Liver (tissue), 9 donors: ENCODE data around the gene KRT4. TPM values are rescaled to one million over a fixed set of nuclear protein-coding genes. Genes with fewer than 3 reads are reported as not detected.

ENCODE experiments used
- DNase-seq: peaks from one replicate; pipeline ENCODE4 v3.0.0-alpha.2; 2017; ENCODE audit warnings: low spot score
- H3K27ac ChIP-seq, 2 donors: one replicate each; pipeline ENCODE4 v1.7.0; 2013; ENCODE audit warnings: inconsistent platforms in 2 of 2, low read length in 2 of 2, control low read depth in 1 of 2, low read depth in 1 of 2, mild to moderate bottlenecking in 1 of 2
- H3K27me3 ChIP-seq, 4 donors: one replicate each; pipeline versions ENCODE4 v1.6.1 to v1.7.0; 2013; ENCODE audit warnings: low read length in 3 of 4, inconsistent platforms in 1 of 4, mild to moderate bottlenecking in 1 of 4, moderate library complexity in 1 of 4; ENCODE audit not compliant: control insufficient read depth in 4 of 4, insufficient read depth in 4 of 4
- H3K36me3 ChIP-seq, 4 donors: one replicate each; pipeline versions ENCODE4 v1.6.1 to v1.7.0; 2013; ENCODE audit warnings: low read length in 3 of 4, mild to moderate bottlenecking in 3 of 4, low read depth in 1 of 4, moderate library complexity in 1 of 4; ENCODE audit not compliant: control insufficient read depth in 4 of 4, insufficient read depth in 3 of 4
- H3K4me1 ChIP-seq, 4 donors: one replicate each; pipeline versions ENCODE4 v1.6.1 to v1.7.0; 2013; ENCODE audit warnings: low read length in 3 of 4, mild to moderate bottlenecking in 3 of 4, moderate library complexity in 1 of 4; ENCODE audit not compliant: control insufficient read depth in 4 of 4, insufficient read depth in 4 of 4
- H3K4me3 ChIP-seq, 3 donors: one replicate each; pipeline versions ENCODE4 v1.6.1 to v1.7.0; 2013; ENCODE audit warnings: low read length in 3 of 3, control low read depth in 1 of 3, low read depth in 1 of 3, mild to moderate bottlenecking in 1 of 3
- H3K9ac ChIP-seq, 2 donors: one replicate each; pipeline ENCODE4 v1.7.0; 2013; ENCODE audit warnings: low read length in 2 of 2, mild to moderate bottlenecking in 2 of 2, moderate library complexity in 2 of 2, control low read depth in 1 of 2, low read depth in 1 of 2
- H3K9me3 ChIP-seq, 4 donors: one replicate each; pipeline versions ENCODE4 v1.6.1 to v1.7.0; 2013; ENCODE audit warnings: low read length in 3 of 4; ENCODE audit not compliant: control insufficient read depth in 4 of 4
- ATF3 ChIP-seq: IDR thresholded peaks from 2 replicates; pipeline ENCODE4 v1.6.1; 2016; ENCODE audit warnings: antibody characterized with exemption
- CTCF ChIP-seq: fragments of 150-350 bp; IDR thresholded peaks from 2 replicates; pipeline ENCODE4 v1.5.1; 2017; ENCODE audit warnings: improper control_type of control experiment, low read depth, low read length; ENCODE audit not compliant: missing input control
- EGR1 ChIP-seq, 2 donors: IDR thresholded peaks; 2 replicates each; pipeline ENCODE4 v1.6.1; 2016 to 2018; ENCODE audit warnings: antibody characterized with exemption in 2 of 2, low read depth in 2 of 2
- FOXA1 ChIP-seq: IDR thresholded peaks from 2 replicates; pipeline ENCODE4 v1.6.1; 2016; ENCODE audit warnings: antibody characterized with exemption
- FOXA2 ChIP-seq: IDR thresholded peaks from 2 replicates; pipeline ENCODE4 v1.6.1; 2016; ENCODE audit warnings: antibody characterized with exemption
- GABPA ChIP-seq, 2 donors: IDR thresholded peaks in 1 of 2; conservative IDR thresholded peaks in 1 of 2; 2 replicates each; pipeline ENCODE4 v1.6.1; 2016; ENCODE audit warnings: antibody characterized with exemption in 2 of 2, mild to moderate bottlenecking in 1 of 2, moderate library complexity in 1 of 2
- HNF4A ChIP-seq, 2 donors: conservative IDR thresholded peaks; 2 replicates each; pipeline ENCODE4 v1.6.1; 2016; ENCODE audit warnings: antibody characterized with exemption in 2 of 2, mild to moderate bottlenecking in 2 of 2
- JUND ChIP-seq, 2 donors: IDR thresholded peaks; 2 replicates each; pipeline ENCODE4 v1.6.1; 2016; ENCODE audit warnings: antibody characterized with exemption in 2 of 2
- MAX ChIP-seq: IDR thresholded peaks from 2 replicates; pipeline ENCODE4 v1.6.1; 2016; ENCODE audit warnings: antibody characterized with exemption
- NR2F2 ChIP-seq: IDR thresholded peaks from 2 replicates; pipeline ENCODE4 v1.6.1; 2016; ENCODE audit warnings: antibody characterized with exemption
- RAD21 ChIP-seq, 2 donors: IDR thresholded peaks; 2 replicates each; pipeline ENCODE4 v1.6.1; 2016; ENCODE audit warnings: antibody characterized with exemption in 2 of 2, mild to moderate bottlenecking in 2 of 2
- REST ChIP-seq: IDR thresholded peaks from 2 replicates; pipeline ENCODE4 v1.6.1; 2016; ENCODE audit warnings: antibody characterized with exemption, mild to moderate bottlenecking
- RXRA ChIP-seq, 2 donors: IDR thresholded peaks; 2 replicates each; pipeline ENCODE4 v1.6.1; 2017 to 2018; ENCODE audit warnings: antibody characterized with exemption in 2 of 2, mild to moderate bottlenecking in 1 of 2
- SP1 ChIP-seq: IDR thresholded peaks from 2 replicates; pipeline ENCODE4 v1.6.1; 2018; ENCODE audit warnings: antibody characterized with exemption, mild to moderate bottlenecking
- TAF1 ChIP-seq: conservative IDR thresholded peaks from 2 replicates; pipeline ENCODE4 v1.6.1; 2016; ENCODE audit warnings: antibody characterized with exemption, mild to moderate bottlenecking
- YY1 ChIP-seq: IDR thresholded peaks from 2 replicates; pipeline ENCODE4 v1.6.1; 2016; ENCODE audit warnings: antibody characterized with exemption, mild to moderate bottlenecking
- ZBTB33 ChIP-seq: IDR thresholded peaks from 2 replicates; pipeline ENCODE4 v1.6.1; 2016; ENCODE audit warnings: antibody characterized with exemption
- WGBS: extraction: QIAGEN DNeasy Blood & Tissue Kit; methylation state at CpG from one replicate; pipeline ENCODE4 v1.1.7; 2013; 5-methylcytosine and 5-hydroxymethylcytosine counted together
- polyA plus RNA-seq, 2 donors: library from polyadenylated mRNA; stranded (reverse) in 1 of 2; unstranded in 1 of 2; fragments of 200-250 nt in 1 of 2; fragments of >200 nt in 1 of 2; fragmentation: Nextera tagmentation in 1 of 2; extraction: Ambion mirVana in 1 of 2; gene quantifications; one replicate each; pipeline versions ENCODE4 v1.2.1 to v1.2.3, GENCODE V29; 2013 to 2015
- total RNA-seq, 2 donors: library from RNA; depleted of rRNA; stranded (reverse); fragments of >200 nt; gene quantifications; one replicate each; pipeline ENCODE4 v1.2.3, GENCODE V29; 2014
- donor health status: healthy.
- donor health status: healthy.
- donor health status: healthy.
- donor health status: healthy.
- donor health status: healthy.

Gene KRT4
- total and polyA plus RNA-seq, 4 donors, result 0.05 to 0.23 TPM; not detected in 2

- H3K4me1 ChIP-seq, result no peaks in the 10 kb centered on the region
- DNase-seq, result no peak
- TF ChIP-seq MAX (no peak), RAD21 (IDR thresholded peaks at IDR 0.05) (no peak), FOXA1 (no peak), CTCF (no peak), ATF3 (no peak), YY1 (no peak), ZBTB33 (no peak), RXRA (IDR thresholded peaks at IDR 0.05) (no peak), REST (no peak), HNF4A (conservative IDR thresholded peaks at IDR 0.05) (no peak), SP1 (no peak), TAF1 (no peak), GABPA (IDR thresholded peaks at IDR 0.05 in 1 of 2, conservative IDR thresholded peaks at IDR 0.05 in 1 of 2) (no peak), NR2F2 (no peak), EGR1 (IDR thresholded peaks at IDR 0.05; ENCODE audit: low read depth in 2 of 2) (no peak), FOXA2 (no peak), JUND (IDR thresholded peaks at IDR 0.05) (no peak)
- H3K4me3 ChIP-seq, result no peak overlapping the region
- H3K9ac ChIP-seq, result no peak overlapping the region
- no peaks in the 10 kb centered on the region for H3K27me3 ChIP-seq
- H3K9me3 ChIP-seq, result no peaks in the 10 kb centered on the region
- H3K36me3 ChIP-seq, result no peaks in the 10 kb centered on the region
- 74% methylated on average over 8 of the region's 8 CpGs for WGBS
- no peak overlapping the region for H3K27ac ChIP-seq
Measured at GRCh38 chr12:52829986-52830770, 16.3 kb upstream of the KRT4 start.
